Hematopoietic multipotent progenitor cell treated with erythropoietin and hydrocortisone succinate and interleukin-3 and kit ligand, for 6 days (in vitro differentiated cells): ENCODE data around the gene SMOC1.

Experiments used
- DNase-seq: peaks from one replicate; pipeline ENCODE4 v3.0.0-alpha.2; 2015

SMOC1 gene

GRCh38 chr14:70018230-70018629 is 139.0 kb downstream of the SMOC1 start:
- no peak for DNase-seq

DNA sequence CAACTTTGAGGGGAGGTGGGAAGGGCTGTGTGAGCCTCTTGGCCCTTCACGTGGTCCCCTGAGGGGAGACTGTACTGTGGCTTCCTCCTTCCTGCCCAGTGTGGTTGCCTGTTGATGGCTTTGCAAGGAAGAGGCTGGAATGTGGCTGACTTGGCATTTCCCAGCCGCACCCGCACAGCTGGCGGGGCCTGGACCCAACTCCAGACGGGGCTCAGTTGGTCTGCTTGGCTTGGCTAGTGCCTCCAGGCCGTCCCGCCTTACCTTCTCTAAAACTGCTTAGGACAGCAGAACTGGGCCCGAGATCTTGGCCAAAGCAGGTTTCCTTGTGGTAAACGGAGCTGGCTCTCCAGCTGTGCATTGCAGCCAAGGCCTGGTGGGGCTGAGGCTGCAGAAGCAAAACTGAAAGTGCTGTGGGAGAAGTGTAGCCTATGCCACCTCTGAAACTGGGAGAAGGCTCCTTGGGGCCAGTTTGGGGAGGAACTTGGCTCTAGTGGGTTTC is 139.5 kb downstream of the SMOC1 start:
- DNase-seq: peak; percentile 10

- no peak for DNase-seq
Measured at GRCh38 chr14:70019695-70020094, 140.5 kb downstream of the SMOC1 start.

DNA sequence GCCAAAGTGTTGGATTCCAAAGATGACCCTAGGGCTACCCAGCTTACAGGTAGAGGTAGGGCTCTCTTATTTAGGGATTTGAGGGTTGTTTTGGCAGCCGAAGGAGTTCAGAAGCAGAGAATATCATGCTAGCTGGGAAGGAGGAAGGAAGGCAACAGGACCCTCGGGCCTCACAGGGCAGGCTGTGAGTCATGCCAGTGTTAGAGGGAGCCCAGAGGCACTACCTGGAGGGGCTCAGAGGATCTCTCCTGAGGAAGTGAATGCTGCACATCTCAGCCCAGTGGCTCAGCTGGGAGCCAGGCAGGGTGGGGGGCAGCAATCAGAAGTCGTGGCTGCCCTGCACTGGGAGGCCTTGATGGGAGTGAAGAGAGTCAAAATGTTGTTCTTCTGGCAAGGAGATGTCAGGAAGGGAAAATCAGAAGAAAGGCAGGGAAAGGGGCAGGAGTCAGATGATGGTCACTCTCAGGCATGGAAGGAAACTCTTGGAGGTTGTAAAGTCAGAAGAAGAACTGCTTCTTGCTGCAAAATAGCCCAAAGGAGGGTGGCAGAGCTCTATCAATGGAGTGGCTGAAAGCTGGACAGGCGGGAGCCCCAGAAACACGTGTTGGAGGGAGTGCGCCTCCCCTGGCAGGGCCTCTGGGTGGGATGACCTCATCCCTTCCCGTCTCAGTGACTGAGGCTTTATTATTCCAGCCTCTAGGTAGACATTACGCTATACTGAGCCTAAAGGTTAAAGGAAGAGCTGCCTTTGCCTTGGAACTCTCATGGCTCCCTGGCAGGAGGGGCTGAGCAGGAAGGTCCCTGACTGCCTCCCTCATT is 141.3 kb downstream of the SMOC1 start:
- DNase-seq: no peak

DNA sequence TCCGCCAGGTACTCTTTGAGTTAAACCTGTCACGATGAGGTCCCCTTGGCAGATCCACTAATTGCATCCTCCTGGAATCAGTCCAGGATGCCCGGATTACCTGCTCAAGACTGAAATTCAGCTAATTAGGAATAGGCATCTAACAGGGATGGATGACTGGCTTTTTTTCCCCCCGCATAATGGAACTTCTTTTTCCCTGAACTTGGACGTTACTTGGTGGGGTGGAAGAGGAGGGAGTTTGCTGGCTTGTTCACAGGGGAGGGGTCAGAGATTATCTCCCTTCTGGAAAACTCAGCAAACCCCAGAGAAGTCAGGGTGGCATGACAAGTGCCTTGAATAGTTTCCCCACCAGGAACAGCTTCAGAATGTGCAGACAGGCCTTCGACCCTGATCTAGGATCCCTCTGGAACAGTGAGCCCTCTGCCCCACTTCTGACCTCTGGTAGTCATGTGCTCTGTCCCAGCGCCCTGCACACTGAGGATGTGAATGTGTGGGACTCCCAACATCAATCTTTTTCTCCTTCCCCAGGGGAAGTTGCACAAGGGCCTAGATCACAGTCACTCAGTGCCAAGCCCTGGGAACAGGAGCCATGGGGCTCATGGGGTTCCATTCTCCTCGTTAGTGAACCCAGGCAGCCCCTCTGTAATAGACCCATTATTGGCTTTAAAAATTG is 142.5 kb downstream of the SMOC1 start:
- DNase-seq: no peak

DNA sequence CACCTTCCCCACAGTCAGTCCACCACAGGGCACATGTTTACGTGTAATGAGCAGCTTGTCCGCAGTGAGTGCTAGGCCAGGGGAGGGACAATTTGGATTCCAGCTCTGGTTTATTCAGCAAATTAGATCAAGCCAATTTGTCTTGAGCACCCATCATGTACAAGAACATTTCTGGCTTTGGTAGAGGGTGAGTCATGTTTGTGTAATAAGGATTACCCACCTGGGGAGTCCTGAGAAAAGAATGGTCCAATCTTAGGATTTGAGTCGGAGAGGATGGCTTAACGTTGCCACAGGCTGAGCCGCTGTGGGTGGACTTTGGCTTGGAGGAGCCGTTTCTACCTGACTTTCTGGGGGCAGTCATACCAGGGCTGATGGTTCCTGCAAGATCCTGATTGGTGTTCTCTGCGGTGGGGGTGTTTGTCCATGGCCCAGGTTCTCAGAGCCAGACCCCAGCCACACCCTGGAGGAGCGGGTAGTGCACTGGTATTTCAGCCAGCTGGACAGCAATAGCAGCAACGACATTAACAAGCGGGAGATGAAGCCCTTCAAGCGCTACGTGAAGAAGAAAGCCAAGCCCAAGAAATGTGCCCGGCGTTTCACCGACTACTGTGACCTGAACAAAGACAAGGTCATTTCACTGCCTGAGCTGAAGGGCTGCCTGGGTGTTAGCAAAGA is 143.7 kb downstream of the SMOC1 start:
- DNase-seq: no peak

- DNase-seq: no peak
Measured at GRCh38 chr14:70023871-70024270, 144.7 kb downstream of the SMOC1 start.

DNA sequence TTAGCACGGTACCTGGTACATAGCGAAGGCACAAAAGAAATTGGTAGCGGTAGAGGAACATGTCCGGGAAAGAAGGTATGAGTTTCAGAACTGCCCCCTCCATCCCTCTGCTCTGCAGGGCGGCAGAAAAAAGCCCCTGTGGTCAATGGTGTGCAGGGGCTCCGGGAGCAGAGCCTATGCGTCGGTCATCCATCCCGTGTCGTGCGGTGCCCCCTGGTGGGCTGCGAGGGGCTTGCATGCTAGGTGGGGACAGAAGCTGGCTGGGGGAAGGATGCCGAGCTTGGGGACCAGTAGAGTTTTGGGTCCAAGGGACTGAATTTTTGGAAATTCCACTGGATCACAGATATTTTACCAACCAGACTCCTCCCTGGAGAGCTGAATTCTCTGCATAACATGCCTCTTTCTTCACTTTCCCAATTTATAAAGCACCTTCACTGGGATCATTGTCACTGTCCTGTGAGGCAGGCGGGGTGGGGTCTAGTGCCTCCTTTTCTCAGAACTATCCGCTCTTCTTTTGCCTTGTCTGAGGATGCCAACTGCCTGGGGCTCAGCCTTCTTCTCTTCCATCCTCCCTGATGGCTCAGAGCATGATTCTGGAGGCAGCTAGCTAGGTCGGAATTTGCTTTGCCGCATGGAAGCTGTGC is 148.7 kb downstream of the SMOC1 start:
- DNase-seq: peak; percentile 73

- DNase-seq: no peak
Measured at GRCh38 chr14:70029296-70030132, 150.3 kb downstream of the SMOC1 start.

- no peak for DNase-seq
Measured at GRCh38 chr14:70032016-70032415, 152.8 kb downstream of the SMOC1 start.

GRCh38 chr14:70032447-70032846 is 153.2 kb downstream of the SMOC1 start:
- DNase-seq: no peak

- DNase-seq: no peak
Measured at GRCh38 chr14:70033116-70033515, 153.9 kb downstream of the SMOC1 start.

DNA sequence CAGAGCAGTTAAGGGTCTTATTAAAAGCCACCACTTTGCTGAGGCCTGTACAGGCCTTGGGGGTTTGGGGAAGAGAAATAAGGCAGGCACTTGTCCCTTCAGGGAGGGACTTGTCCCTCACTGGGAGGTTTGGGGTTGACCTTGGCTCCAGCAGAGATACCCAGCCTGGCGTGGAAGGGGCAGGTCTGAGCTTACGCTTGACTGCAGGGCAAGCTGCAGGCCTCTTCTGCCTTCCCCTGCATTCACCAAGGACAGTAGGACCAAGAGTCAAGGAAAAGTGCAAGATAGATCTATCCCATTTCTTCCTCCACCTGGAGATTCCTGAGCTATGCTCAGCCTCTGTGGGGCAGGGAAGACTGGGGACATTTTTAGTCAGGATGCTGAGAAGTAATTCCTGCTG is 154.3 kb downstream of the SMOC1 start:
- no peak for DNase-seq

- no peak for DNase-seq
Measured at GRCh38 chr14:70034257-70034656, 155.0 kb downstream of the SMOC1 start.

- no peak for DNase-seq
Measured at GRCh38 chr14:70036665-70037064, 157.4 kb downstream of the SMOC1 start.

- no peak for DNase-seq
Measured at GRCh38 chr14:70043001-70043400, 163.8 kb downstream of the SMOC1 start.

DNA sequence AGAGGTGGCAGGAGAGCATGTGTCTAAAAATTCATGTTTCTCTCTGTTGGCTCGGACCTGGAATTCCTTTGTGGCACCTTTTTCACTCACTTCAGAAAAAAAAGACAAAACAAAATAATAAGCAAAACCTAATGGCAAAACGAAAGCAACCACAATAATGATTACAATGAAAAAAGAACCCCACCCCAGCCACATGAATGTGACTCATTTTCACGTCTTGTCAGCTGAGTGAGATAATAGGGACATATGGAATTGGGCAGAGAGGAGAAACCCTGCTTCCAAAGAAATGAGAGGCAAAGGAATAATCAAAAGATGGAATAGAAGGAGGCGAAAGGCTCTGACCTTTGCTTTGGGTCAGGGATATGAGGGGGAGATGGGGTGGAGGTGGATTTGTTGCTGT is 166.1 kb downstream of the SMOC1 start:
- peak; percentile 11 for DNase-seq

- peak; percentile 51 for DNase-seq
Measured at GRCh38 chr14:70045844-70046535, 166.8 kb downstream of the SMOC1 start.

- no peak for DNase-seq
Measured at GRCh38 chr14:70047598-70048312, 168.5 kb downstream of the SMOC1 start.

DNA sequence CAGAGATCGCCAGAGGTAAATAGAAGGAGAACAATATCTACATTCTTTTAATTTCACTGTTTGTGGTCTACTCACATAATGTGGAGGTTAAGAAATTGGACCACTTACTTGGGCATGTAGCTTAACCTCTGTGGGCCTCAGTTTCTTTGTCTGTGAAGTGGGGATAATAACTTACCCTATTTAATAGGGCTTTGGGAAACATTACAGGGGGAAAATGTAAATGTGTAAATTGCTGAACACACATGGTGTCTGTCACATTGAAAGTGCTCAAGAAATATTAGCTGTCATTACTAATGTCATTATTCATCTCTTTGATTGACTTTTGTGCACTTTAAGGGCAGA is 169.1 kb downstream of the SMOC1 start:
- no peak for DNase-seq

- no peak for DNase-seq
Measured at GRCh38 chr14:70049605-70050004, 170.4 kb downstream of the SMOC1 start.
